PFSK-1 (cell line): Measurements from ENCODE around the gene ACP3.

ENCODE experiments used
- FOXP2 ChIP-seq: optimal IDR thresholded peaks from 2 replicates; pipeline ENCODE3; 2011; ENCODE audit warnings: borderline replicate concordance, control low read depth, inconsistent platforms; ENCODE audit not compliant: insufficient read depth; ENCODE audit errors: extremely low read length, extremely low read depth
- POLR2AphosphoS5 ChIP-seq: IDR thresholded peaks from 2 replicates; pipeline ENCODE4 v1.6.1; 2012; ENCODE audit warnings: low read depth, mild to moderate bottlenecking, control low read depth, low read length, moderate library complexity
- SIN3A ChIP-seq: IDR thresholded peaks from 2 replicates; pipeline ENCODE4 v1.6.1; 2012; ENCODE audit warnings: mild to moderate bottlenecking, low read length, moderate library complexity, borderline replicate concordance; ENCODE audit not compliant: insufficient read depth
- TAF1 ChIP-seq: IDR thresholded peaks from 2 replicates; pipeline ENCODE4 v1.6.1; 2012; ENCODE audit warnings: low read length, control low read depth, borderline replicate concordance; ENCODE audit not compliant: insufficient read depth
- TF ChIP-seq, protein P1 (sequence below), 2 experiments: IDR thresholded peaks; 2 replicates each; pipeline versions ENCODE4 v1.6.1 to v1.8.0; 2011 to 2012; ENCODE audit warnings: low read depth in 2 of 2, low read length in 2 of 2, control low read depth in 1 of 2, inconsistent platforms in 1 of 2, mild to moderate bottlenecking in 1 of 2, moderate library complexity in 1 of 2; ENCODE audit not compliant: insufficient read depth in 1 of 2

ACP3 gene

DNA sequence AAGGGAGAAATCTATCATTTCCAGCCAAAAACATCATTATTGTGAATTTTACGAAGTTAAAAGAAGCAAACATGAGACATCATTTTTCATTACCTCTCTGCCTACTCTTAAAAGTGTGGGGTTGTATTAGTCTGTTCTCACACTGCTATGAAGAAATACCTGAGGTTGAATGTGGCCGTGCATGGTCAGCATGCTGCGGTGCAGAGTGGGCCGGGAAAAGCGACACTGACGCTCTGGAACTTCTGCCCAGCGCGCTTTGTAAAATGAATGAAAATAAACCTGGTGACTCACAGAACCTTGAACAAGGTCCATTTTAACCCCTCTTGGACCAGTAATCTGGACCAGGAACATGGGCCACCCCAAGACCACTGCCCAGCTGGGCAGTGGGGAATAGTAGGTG lies 69.1 kb downstream of the ACP3 start:
- TF ChIP-seq FOXP2 (no peak), POLR2AphosphoS5 (no peak)
- TF ChIP-seq, protein P1, sequence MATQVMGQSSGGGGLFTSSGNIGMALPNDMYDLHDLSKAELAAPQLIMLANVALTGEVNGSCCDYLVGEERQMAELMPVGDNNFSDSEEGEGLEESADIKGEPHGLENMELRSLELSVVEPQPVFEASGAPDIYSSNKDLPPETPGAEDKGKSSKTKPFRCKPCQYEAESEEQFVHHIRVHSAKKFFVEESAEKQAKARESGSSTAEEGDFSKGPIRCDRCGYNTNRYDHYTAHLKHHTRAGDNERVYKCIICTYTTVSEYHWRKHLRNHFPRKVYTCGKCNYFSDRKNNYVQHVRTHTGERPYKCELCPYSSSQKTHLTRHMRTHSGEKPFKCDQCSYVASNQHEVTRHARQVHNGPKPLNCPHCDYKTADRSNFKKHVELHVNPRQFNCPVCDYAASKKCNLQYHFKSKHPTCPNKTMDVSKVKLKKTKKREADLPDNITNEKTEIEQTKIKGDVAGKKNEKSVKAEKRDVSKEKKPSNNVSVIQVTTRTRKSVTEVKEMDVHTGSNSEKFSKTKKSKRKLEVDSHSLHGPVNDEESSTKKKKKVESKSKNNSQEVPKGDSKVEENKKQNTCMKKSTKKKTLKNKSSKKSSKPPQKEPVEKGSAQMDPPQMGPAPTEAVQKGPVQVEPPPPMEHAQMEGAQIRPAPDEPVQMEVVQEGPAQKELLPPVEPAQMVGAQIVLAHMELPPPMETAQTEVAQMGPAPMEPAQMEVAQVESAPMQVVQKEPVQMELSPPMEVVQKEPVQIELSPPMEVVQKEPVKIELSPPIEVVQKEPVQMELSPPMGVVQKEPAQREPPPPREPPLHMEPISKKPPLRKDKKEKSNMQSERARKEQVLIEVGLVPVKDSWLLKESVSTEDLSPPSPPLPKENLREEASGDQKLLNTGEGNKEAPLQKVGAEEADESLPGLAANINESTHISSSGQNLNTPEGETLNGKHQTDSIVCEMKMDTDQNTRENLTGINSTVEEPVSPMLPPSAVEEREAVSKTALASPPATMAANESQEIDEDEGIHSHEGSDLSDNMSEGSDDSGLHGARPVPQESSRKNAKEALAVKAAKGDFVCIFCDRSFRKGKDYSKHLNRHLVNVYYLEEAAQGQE (IDR thresholded peaks at IDR 0.05; ENCODE audit: insufficient read depth in 1 of 2, low read depth in 2 of 2, low read length in 2 of 2) = no peak

DNA sequence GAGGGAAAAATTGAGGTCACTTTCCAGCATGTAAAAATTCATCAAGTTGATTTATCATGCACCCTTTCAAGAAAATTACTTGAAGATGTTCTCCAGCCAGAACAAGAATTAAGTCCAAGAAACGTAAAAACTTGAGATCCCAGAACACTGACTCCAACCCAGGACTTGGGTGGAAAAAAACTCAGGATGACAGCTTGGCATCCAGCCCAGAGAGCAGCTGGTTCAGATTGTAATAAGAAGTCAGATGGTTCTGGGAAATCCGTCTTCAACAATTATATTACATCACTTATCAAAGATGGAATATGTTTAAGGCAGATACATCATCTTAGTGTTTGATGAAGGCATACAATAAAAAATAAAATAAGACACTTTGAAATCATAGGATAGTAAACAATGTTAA lies 77.1 kb downstream of the ACP3 start:
- TF ChIP-seq, protein P1 (IDR thresholded peaks at IDR 0.05; ENCODE audit: insufficient read depth in 1 of 2, low read depth in 2 of 2, low read length in 2 of 2) = no peak
- no peak for TF ChIP-seq POLR2AphosphoS5
- TF ChIP-seq SIN3A = no peak
- no peak for TF ChIP-seq FOXP2
- no peak for TF ChIP-seq TAF1

DNA sequence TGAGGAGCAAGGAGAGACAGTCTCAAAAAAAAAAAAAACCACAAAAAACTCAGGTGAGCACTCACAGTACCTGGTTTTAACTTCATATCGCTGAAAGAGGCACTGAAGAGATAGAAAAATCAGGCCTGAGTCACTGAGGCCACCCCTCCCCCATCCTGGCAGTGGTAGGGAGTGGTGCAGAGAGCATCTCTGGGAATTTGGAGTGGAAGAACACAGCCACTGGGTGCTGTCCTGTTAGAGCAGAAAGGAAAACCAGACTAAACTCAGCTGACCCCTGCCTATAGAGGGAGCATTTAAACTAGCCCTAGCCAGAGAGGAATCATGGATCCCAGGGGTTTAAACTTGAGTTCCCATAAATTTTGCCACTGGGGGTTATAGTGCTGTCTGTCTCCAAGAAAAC lies 77.9 kb downstream of the ACP3 start:
- TF ChIP-seq TAF1 (no peak), POLR2AphosphoS5 (no peak), FOXP2 (no peak), SIN3A (no peak)
- TF ChIP-seq, protein P1 (IDR thresholded peaks at IDR 0.05; ENCODE audit: insufficient read depth in 1 of 2, low read depth in 2 of 2, low read length in 2 of 2) = no peak

DNA sequence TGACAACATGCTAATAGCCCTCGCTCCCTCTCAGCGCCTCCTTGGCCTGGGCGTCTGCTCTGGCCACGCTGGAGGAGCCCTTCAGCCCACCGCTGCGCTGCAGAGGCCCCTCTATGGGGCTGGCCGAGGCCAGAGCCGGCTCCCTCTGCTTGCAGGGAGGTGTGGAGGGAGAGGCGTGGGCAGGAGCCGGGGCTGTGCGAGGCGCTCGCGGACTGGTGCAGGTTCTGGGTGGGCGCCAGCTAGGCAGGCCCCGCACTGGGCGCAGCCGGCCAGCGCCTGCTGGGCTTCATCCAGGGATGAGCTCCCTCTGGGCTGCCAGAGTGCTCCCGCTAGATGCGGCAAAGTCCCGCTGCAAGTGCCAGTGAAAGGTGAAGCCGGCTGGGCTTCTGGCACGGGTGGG lies 79.0 kb downstream of the ACP3 start:
- TF ChIP-seq, protein P1 (IDR thresholded peaks at IDR 0.05; ENCODE audit: insufficient read depth in 1 of 2, low read depth in 2 of 2, low read length in 2 of 2) = no peak
- no peak for TF ChIP-seq TAF1
- TF ChIP-seq POLR2AphosphoS5 = no peak
- TF ChIP-seq FOXP2 = no peak
- no peak for TF ChIP-seq SIN3A
